Ovary (tissue), 9 donors: Measurements from ENCODE around the gene SHISA7. TPM values are rescaled to one million over a fixed set of nuclear protein-coding genes. Genes with fewer than 3 reads are reported as not detected.

Source experiments
- DNase-seq, 5 donors: peaks; one replicate each; pipeline ENCODE4 v3.0.0-alpha.2; 2019 to 2020
- H3K27ac ChIP-seq, 2 donors: fragments of 200-600 bp; one replicate each; pipeline versions ENCODE4 v1.5.1 to v1.8.0; 2019 to 2022
- H3K27me3 ChIP-seq: fragments of 200-600 bp; one replicate; pipeline ENCODE4 v1.8.0; 2022
- H3K36me3 ChIP-seq: fragments of 200-600 bp; sonication (generic); one replicate; pipeline ENCODE4 v1.5.1; 2019
- H3K4me1 ChIP-seq: one replicate; pipeline ENCODE4 v1.8.1; 2013; ENCODE audit warnings: mild to moderate bottlenecking, moderate library complexity; ENCODE audit not compliant: insufficient read depth
- H3K4me3 ChIP-seq: fragments of 200-600 bp; sonication (generic); one replicate; pipeline ENCODE4 v1.5.1; 2017
- H3K9me3 ChIP-seq, 2 donors: fragments of 200-600 bp in 1 of 2; sonication (generic) in 1 of 2; one replicate each; pipeline versions ENCODE4 v1.5.1 to v1.8.1; 2013 to 2019; ENCODE audit warnings: mild to moderate bottlenecking in 1 of 2, moderate library complexity in 1 of 2
- EP300 ChIP-seq: sonication (generic); formaldehyde crosslinking; IDR thresholded peaks from one replicate; pipeline ENCODE4 v1.6.1; 2017; ENCODE audit warnings: antibody characterized with exemption
- POLR2A ChIP-seq: fragments of 450-650 bp; IDR thresholded peaks from one replicate; pipeline ENCODE4 v1.6.1; 2017; ENCODE audit warnings: antibody characterized with exemption, mild to moderate bottlenecking, moderate library complexity
- WGBS, 3 donors: extraction: QIAGEN DNeasy Blood & Tissue Kit in 1 of 3; methylation state at CpG; one replicate each; pipeline versions ENCODE4 v1.1.5 to v1.1.7; 2013 to 2017; 5-methylcytosine and 5-hydroxymethylcytosine counted together
- intact Hi-C, 4 donors: fragments of 100-400 bp; cut with DNase I; formaldehyde crosslinking; loops; one replicate each; pipeline versions ENCODE4 v1.11.0 to v1.15.1; 2022 to 2023
- polyA plus RNA-seq, 2 donors: library from polyadenylated mRNA; stranded (reverse); fragments of 200-250 nt in 1 of 2; fragments of 350-450 nt in 1 of 2; fragmentation: Illumina TruSeq in 1 of 2; extraction: RNeasy Lipid Tissue Mini Kit (QIAGEN cat#74804) in 1 of 2; gene quantifications; one replicate each; pipeline ENCODE4 v1.2.3, GENCODE V29; 2013 to 2014
- total RNA-seq, 7 donors: library from RNA; depleted of rRNA in 2 of 7; stranded (reverse); fragments of >200 nt in 2 of 7; fragmentation: NEBNext Ultra II Directional in 3 of 7; extraction: Animal tissue kit (Norgen Biotek cat#: 25700) in 3 of 7; gene quantifications; one replicate each; pipeline versions ENCODE4 v1.1.0 to v1.2.4, GENCODE V29; 2016 to 2023
- TF ChIP-seq, protein P1 (sequence below), 3 donors: fragments of 450-650 bp in 2 of 3; fragments of 200-600 bp in 1 of 3; IDR thresholded peaks; one replicate each; pipeline versions ENCODE4 v1.5.1 to v1.8.0; 2016 to 2022; ENCODE audit warnings: antibody characterized with exemption in 3 of 3, mild to moderate bottlenecking in 1 of 3
- donor health status: DM: no; HTN: no; CAD: no; lungs with moderate emphysema.
- donor health status: DM: no; HTN: no; CAD: no.
- donor health status: Bipolar disorder and iron deficiency.
- donor health status: DM: yes; HTN: yes; CAD: no.
- donor health status: DM: no; HTN: no; CAD: no.
- donor health status: DM: yes; HTN: yes; CAD: no.

Gene SHISA7
- total and polyA plus RNA-seq, 9 donors: not detected

DNA sequence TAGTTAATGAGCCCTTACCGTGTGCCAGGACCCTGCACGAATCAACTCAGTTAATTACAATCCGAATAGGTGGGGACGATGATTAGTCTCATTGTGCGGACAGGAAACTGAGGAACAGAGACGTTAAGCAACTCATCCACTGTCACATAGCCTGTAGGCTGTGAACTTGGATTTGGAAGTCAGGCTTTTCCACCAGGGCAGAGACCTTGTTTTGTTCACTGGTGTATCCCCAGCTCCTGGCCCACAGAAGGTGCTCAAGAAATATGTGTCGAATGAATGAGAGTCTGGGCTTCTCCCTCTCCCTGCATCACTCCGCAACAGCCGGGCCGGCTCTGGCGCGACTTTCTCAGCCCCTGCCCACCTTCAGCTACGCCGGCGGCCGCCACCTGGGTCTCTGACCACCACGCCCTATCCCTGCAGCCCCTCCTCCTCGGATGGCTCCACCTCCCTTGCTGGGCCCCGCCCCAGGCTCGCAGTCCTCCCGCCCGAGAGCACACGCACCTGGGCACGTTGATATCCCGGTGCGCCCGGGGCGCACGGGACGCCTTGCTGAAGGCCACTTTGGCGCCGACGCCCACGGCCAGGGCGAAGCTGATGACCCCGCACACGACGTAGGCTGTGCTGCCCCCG is 1.3 kb downstream of the SHISA7 start:
- no peaks in the 10 kb centered on the region for H3K9me3 ChIP-seq
- no peak overlapping the region for H3K27ac ChIP-seq
- DNase-seq: no peak
- 1 to 2% (median 2%) methylated on average over 38 to 39 of the region's 39 CpGs for WGBS, 3 donors
- no peaks in the 10 kb centered on the region for H3K27me3 ChIP-seq
- H3K4me1 ChIP-seq: no peaks in the 10 kb centered on the region
- TF ChIP-seq, protein P1, sequence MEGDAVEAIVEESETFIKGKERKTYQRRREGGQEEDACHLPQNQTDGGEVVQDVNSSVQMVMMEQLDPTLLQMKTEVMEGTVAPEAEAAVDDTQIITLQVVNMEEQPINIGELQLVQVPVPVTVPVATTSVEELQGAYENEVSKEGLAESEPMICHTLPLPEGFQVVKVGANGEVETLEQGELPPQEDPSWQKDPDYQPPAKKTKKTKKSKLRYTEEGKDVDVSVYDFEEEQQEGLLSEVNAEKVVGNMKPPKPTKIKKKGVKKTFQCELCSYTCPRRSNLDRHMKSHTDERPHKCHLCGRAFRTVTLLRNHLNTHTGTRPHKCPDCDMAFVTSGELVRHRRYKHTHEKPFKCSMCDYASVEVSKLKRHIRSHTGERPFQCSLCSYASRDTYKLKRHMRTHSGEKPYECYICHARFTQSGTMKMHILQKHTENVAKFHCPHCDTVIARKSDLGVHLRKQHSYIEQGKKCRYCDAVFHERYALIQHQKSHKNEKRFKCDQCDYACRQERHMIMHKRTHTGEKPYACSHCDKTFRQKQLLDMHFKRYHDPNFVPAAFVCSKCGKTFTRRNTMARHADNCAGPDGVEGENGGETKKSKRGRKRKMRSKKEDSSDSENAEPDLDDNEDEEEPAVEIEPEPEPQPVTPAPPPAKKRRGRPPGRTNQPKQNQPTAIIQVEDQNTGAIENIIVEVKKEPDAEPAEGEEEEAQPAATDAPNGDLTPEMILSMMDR (IDR thresholded peaks at IDR 0.05): no peak
- TF ChIP-seq EP300 (no peak), POLR2A (no peak)
- intact Hi-C loops: no loop called here
- H3K4me3 ChIP-seq: no peak overlapping the region
- H3K36me3 ChIP-seq: no peaks in the 10 kb centered on the region

DNA sequence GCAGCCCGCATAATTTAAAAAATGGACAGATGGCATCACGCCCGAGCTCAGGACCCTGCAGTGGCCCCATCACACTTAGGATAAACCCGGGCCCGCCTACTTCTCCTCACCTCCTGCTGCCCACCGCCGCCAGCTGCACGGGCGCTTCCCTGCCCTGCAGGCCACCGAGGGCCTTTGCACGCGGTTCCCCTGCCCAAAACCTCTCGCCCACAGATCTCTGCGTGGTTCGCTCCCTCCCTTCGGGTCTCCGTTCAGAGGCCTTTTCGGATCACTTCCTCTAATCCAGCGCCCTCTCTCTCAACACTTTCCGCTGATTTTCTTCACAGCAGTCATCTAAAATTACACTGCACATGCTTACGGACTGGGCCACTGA is 1.8 kb downstream of the SHISA7 start:
- no peak for DNase-seq
- H3K4me3 ChIP-seq: no peak overlapping the region
- no peaks in the 10 kb centered on the region for H3K4me1 ChIP-seq
- H3K27me3 ChIP-seq: no peaks in the 10 kb centered on the region
- TF ChIP-seq, protein P1 (IDR thresholded peaks at IDR 0.05): no peak
- no peak for TF ChIP-seq POLR2A
- TF ChIP-seq EP300: no peak
- intact Hi-C loops: no loop called here
- WGBS, 3 donors: 2 to 5% (median 4%) methylated on average over 21 of the region's 21 CpGs
- H3K27ac ChIP-seq: no peak overlapping the region
- no peaks in the 10 kb centered on the region for H3K36me3 ChIP-seq
- H3K9me3 ChIP-seq: no peaks in the 10 kb centered on the region

DNA sequence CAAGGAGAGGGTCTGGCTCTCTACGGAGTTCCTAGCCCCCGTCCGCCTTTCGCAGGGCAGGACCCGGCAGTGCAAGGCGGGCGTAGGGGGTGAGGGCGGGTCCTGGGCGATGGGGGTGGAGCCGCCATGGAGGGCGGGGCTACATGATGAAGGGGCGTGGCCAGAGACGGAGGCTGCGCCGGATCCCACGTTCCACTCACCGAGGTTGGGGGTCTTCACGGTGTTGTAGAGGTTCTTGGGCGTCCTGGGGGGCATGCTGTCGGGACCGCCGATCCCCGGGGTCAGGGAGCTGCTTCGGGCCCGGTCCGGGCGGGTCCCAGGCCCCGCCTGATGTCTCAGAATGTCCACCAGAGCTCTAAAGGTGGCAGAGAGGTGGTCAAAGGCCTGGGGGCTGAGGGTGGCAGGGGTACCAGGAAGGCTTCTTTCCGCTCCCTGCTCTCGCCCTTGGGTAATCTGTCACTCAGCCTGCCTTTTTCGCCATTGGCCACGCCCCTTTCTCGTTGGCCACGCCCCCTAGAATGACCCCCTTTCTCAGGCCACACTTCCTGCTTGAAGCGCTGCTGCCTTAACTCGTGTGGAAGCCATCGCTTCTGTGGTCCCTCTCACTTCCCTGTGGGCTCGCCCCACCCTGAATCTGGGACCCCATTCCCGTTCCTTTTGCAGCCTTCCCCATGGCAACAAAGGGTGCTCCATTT is 2.5 kb downstream of the SHISA7 start:
- H3K36me3 ChIP-seq: no peaks in the 10 kb centered on the region
- intact Hi-C loops: no loop called here
- no peaks in the 10 kb centered on the region for H3K9me3 ChIP-seq
- DNase-seq: no peak
- 3 to 5% (median 5%) methylated on average over 29 to 39 of the region's 39 CpGs for WGBS, 3 donors
- no peak overlapping the region for H3K4me3 ChIP-seq
- no peak overlapping the region for H3K27ac ChIP-seq
- no peak for TF ChIP-seq POLR2A
- TF ChIP-seq, protein P1 (IDR thresholded peaks at IDR 0.05): no peak
- TF ChIP-seq EP300: no peak
- H3K27me3 ChIP-seq: no peaks in the 10 kb centered on the region
- H3K4me1 ChIP-seq: no peaks in the 10 kb centered on the region

DNA sequence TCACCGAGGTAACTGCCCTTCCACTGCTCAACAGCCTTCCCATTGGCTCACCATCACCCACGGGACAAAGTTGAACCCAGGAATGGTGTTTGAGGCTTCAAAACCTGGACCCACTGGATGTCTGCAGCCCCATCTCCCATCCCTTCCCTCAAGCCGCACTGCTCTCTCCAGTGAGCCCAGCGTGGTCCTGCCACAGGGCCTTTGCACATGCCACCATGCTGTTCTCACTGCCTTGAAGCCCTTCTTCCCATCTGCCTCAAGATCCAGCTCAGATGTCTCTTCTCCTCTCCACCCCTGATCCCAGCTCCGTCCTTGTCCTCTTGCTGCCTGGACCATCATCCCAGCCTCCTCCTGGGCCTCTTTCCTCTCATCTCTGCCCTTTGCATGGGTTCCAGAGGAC is 4.0 kb downstream of the SHISA7 start:
- Histone ChIP-seq H3K4me3 (no peak overlapping the region), H3K9me3 (no peaks in the 10 kb centered on the region), H3K36me3 (no peaks in the 10 kb centered on the region), H3K27ac (no peak overlapping the region), H3K27me3 (no peaks in the 10 kb centered on the region), H3K4me1 (no peaks in the 10 kb centered on the region)
- WGBS, 3 donors: 67 to 82% (median 82%) methylated on average over 5 of the region's 5 CpGs
- DNase-seq: no peak
- no peak for TF ChIP-seq EP300
- TF ChIP-seq, protein P1 (IDR thresholded peaks at IDR 0.05): no peak
- TF ChIP-seq POLR2A: no peak
- intact Hi-C loops: no loop called here
